NCI-H82 treated with DMSO at 0.1 percent for 48 hours (cell line): ENCODE results near the gene CDC5L.
"Not testable (repeated sequence)": the region's sequence is repeated elsewhere in the genome, so short reads cannot be mapped to it uniquely, and the experiment has no call there.

ENCODE experiments used
- DNase-seq: peaks from one replicate; lab custom pipeline; 2025; ENCODE audit not compliant: unreplicated experiment; lab: John Stamatoyannopoulos, UW

CDC5L gene

DNA sequence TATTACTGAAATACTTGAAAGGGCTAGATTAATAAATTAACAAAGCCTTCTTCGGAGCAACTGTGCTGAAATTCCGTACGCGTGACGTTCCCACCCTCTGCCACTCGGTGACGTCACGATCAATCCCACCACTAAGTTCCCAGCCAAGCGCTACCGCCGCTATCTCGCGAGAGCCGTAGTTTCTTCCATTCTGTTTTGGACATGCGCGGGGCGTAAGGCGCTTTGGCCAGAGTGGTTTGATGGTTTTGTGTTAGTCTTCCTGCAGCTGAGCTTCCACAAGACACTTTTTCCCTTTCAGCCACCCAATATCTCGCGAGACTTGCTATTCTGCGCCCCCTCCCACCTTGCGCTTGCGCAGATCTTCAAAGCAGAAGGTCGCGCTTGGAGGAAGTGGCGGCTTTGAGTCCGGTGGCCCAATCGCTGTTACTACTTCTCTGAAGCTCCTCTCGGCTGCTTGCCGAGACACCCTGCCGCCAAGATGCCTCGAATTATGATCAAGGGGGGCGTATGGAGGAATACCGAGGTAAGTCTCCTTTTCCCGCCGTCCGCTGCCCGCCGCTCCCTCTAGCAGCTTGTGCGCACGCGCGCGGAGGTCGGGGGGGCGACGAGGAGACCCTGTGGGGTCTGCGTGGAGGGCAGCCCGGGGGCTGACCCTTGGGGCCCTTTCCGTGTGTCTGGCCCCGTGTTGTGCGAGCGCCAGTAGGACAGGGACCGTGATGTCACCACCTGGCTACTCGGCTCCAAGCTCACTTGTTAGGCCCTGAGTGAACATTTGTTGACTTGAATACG lies at the start of gene CDC5L:
TSS of gene CDC5L (plus strand) at position 361 of the 789 bp plus-strand sequence. CDS start at position 479, 118 bp downstream.
- DNase-seq, result peak; percentile 99

DNA sequence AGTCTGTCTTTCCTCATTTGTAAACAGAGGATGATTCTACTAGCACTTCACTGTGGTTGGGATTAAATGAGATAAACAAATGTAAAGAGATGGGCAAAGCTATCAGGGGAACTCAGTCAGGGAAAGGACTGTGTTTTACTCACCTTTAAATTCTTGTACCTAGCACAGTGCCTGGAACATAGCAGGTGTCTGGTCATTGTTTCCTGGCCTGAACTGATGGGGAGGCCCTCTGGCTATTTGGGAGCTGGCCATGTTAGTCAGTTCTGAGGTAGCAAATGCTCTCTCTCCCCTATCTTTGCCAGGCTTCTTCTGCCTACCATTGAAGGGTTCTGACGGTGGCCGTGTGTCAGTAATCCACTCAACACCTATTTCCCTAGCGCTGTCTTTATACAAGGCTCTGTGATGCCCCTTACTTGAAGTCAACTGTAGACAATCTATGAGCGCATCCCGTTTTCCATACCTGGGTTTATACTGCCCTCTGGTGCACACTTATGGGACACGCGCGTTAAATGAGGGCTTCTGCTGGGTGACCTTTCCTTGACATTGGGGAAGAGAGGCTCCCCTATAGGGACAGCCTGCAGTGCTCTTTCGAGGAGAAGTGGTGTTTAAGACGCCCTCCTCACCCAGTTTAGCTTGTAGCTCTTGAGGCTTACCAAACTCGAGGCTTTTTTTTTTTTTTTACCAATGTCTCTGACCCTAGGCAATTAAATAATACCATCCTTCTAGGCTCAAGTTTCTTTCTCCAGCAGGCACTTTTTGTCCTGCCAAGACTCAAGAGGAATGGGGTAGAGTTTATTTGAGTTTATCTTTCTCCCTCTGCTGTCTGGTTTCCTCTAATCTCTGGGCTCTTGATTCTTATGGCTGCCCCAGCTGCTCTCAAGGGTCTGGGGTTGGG lies 49.0 kb upstream of the CDC5L start:
- peak; percentile 69 for DNase-seq

DNA sequence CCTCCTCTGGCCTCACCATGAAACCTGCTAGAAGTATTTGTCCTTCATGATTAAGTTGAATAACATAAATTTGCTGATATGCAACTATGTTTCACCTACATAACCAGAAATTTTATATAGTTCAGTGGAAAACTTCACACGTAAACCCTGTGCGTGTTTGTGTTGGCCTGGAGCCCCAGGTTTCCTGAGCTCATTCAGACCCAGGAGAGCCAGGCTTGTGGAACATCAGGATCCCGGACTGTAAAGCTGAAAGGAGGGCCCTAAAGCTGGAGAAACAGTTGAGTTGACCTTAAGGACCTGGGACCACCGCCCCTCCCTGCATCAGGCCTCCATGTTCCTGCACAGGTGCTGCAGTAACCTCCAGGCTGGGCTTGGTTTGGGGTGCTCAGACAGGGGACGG lies 48.2 kb upstream of the CDC5L start:
- DNase-seq, result no peak

DNA sequence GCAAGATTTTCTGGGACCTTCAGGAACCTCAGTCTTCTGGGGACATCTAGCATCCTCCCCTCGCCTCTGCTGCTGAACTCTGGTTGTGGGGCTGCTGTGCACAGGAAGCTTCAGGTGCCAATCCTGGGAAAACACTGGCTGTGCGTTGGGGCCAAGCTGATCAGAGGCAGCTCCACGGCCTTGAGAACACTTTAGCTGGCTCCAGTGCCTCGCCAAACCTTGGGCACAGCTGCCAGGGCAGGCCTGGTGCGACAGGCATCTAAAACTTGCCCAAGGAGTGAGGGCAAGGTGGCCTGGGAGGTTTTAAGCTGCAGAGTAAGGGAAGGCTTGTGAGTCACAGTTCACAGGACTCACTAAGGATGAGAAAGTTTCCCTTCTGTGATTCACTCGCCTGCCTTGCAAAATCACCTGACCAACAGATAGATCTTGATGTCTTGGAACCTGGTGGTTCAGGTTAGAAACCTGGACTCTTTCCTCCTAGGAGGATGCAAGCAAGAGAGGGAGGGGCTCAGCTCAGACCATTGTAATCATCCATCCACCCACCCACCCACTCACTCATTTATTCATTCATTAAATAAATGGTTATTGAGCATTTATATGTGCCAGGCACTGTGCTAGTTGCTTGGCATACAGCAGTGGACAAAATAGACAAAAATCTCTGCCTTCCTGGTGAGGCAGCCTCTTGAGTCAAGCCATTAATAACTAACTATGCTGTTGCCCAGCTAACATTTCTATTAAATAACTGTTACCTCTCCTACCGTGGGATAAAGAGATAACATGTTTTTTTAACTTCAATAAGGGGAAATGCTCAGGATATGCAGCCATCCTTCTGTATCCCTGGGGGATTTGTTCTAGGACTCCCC lies 47.5 kb upstream of the CDC5L start:
- DNase-seq, result no peak

DNA sequence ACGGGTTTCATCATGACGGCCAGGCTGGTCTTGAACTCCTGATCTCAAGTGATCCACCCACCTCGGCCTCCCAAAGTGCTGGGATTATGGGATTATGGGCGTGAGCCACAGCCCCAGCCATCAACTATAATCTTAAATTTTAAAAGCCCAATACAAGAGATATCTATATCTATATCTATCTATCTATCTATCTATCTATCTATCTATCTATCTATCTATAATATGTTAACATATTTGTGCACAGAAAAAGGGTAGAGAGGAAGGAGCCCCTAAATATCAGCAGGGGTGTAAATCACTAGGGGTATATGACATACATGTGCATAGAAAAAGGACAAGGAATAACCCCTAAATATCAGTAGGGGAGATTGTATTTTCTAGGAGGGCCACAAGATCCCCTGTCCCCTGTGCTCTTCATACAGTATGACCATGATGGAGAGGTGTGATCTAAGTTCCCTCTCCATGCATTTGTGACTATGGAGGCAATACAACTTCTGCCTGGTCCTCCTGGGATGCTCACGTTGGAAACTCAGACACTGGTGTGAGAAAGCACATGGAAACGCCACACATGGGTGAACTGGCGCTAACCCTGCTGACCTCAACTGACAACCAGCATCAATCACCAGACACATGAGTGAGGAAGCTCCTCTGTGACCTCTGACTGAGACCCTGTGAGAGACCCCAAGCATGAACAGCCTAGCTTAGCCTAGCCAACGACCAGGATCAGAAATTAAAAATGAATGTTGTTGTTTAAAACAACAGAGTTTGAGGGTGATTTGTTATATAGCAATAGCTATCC lies 46.2 kb upstream of the CDC5L start:
- DNase-seq, result no peak

DNA sequence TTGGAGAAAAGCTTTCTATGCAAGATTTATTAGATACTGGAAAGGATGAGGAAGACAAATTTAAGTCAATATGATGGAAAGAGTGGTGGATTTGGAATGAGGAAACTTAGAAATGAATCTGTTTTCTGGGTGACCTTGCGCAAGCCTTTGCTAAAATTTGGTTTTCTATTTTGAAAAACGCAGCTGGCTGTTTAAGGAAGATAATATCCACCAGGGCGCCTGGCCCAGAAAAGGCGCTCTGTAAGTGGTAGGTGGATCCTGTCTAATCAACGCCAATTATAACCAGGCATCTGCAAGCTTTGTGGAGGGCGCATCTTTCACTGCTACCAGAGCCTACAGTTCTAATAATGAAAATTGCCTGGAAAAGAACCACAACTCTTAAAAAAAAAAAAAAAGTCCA lies 45.5 kb upstream of the CDC5L start:
- DNase-seq, result no peak

DNA sequence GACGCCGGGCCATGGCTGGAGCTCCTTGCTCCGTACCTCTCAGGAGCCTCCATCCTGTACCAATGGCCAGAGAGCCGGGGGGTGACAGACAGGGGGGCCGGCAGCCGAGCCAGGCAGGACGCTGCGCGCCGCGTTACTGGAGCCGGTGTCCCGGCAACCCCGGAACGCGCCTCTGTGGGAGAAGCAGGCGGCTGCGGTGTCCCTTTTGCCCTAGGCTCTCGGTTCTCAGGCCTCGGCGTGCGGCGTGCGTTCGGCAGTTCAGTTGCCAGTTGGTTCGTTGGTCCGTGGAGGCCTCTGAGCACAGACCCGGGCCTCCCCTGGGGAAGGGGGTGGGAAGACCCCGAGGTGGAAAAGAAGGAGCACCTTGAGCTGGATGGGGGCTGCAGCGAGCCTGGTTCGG lies 45.0 kb upstream of the CDC5L start, which contains the start of gene SPATS1:
TSS of gene SPATS1 (plus strand) at position 162 of the 400 bp plus-strand sequence. CDS start 446 bp downstream, outside the sequence.
- DNase-seq, result no peak

DNA sequence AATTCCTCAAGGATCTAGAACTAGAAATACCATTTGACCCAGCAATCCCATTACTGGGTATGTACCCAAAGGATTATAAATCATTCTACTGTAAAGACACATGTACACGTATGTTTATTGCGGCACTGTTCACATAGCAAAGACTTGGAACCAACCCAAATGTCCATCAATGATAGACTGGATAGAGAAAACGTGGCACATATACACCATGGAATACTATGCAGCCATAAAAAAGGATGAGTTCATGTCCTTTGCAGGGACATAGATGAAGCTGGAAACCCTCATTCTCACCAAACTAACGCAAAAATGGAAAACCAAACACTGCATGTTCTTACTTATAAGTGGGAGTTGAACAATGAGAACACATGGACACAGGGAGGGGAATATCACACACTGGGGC lies 40.7 kb upstream of the CDC5L start:
- DNase-seq, result not testable (repeated sequence)

DNA sequence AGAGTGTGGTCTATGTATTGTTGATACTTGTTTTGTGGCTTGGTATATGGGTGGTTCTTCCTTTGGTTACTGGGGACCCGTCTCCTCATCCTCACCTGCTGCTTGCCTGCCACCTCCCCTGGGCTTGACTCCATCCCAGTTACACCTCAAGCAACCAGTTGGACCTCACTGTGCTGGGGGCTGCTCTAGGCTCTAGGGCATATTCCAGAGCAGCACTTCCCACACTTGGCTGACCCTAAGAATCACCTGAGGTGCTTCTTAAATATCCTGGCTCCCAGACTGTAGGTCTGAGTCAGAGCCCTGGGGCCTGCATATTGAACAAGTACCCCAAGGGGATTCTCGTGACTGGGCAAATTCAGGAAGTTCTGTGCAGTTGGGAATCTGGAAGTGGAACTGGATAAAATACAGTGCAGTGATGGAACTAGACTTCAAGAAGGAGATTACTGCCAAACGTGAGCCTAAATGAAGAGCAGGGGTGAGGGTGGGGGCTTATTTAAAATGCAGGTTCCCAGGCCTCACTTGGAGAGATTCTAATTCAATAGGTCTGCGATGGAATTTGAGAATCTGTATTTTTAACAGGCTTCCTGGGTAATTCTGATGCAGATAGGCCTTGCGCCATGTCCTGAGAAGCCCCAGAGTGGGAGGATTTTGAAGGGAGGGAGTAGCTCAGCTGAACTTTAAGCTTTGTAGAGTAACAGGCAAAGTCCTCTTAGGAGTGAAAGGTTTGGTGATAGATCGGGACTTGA lies 37.4 kb upstream of the CDC5L start:
- no peak for DNase-seq

DNA sequence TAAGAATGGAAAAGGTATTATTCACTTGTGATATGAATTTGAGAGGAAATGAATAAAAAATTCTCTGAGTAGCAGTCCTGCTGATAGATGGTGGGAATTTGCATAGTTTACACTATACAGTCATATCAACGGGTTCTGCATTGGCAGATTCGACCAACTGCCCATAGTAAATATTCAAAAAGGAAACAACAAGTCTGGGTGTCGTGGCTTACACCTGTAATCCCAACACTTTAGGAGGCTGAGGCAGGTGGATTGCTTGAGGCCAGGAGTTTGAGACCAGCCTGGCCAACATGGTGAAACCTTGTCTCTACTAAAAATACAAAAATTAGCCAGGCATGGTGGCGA lies 36.9 kb upstream of the CDC5L start:
- DNase-seq, result not testable (repeated sequence)

DNA sequence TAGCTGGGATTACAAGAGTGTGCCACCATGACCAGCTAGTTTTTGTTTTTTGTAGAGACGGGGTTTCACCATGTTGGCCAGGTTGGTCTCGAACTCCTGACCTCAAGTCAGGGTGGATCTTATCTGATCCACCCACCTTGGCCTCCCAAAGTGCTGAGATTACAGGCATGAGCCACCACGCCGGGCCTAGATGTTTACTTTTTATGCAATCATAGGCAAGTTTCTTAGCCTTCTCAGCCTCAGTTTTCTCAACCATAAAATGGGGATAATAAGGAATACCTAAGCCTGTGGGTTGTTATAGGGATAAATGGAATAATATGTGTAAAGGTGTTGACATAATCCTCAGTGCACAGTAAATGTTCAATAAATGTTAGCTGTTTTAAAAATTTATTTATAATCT lies 35.2 kb upstream of the CDC5L start:
- DNase-seq, result no peak

DNA sequence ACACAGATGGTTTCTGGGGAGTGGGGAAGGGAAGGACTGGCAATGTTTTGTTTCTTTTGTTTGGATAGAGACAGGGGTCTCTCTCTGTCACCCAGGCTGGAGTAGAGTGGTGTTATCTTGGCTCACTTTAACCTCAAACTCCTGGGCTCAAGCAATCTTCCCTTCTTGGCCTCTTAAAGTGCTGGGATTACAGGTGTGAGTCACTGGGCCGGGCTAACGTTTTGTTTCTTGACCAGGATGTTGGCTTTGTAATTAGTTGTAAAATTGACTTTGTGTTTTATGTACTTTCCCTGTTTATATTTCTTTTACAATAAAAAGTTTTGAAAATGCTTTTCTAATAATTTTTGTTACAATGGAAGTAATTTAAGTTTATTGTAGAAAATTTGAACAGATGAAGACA lies 34.2 kb upstream of the CDC5L start:
- no peak for DNase-seq

DNA sequence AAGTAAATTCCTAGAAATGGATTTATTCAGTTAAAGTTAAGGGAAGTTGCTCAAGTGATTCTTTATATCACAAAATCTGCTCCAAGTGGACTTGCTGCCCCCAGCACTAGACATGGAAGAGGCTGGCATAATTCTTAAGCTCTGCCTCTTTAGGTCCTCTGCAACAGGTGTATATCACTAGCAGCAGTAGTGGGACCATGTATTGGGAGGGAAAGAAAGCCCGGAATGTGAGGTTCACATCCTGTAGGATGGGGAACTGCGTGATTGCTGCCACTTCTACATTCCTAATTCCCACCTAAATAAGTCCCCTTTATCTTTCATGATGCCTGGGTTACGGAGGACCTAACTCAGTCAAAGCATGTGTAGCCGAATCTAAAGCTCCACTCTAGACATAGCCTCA lies 31.9 kb upstream of the CDC5L start:
- no peak for DNase-seq

DNA sequence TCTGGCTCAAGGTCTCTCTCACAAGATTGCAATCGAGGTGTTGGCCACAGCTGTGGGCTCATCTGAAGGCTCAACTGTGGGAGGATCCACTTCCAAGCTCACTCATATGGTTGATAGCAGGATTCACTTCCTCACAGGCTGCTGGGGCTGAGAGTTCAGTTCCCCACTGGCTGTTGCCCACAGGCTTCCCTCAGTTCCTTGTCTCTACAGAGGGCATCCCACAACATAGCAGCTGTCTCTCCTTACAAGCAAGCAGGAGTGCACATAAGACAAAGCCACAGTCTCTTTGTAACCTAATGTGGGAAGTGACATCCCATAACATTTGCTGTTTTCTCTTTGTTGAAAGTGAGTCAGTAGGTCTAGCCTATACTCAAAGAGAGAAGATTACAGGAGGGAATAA lies 31.0 kb upstream of the CDC5L start:
- no peak for DNase-seq

DNA sequence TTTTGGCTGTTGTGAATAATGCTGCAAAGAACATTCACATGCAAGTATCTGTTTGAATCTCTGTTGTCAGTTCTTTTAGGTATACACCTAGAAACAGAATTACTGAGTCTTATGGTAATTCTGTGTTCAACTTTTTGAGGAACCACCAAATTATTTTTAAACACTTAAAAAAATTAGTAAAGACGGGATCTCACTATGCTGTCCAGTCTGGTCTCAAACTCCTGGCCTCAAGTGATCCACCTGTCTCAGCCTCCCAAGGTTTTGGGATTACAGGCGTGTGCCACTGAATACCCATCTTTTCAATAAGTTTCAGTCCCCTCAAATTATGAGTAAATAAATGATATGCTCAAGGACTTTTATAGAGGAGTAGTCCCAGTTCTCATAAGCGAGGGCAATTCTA lies 27.5 kb upstream of the CDC5L start:
- no peak for DNase-seq

DNA sequence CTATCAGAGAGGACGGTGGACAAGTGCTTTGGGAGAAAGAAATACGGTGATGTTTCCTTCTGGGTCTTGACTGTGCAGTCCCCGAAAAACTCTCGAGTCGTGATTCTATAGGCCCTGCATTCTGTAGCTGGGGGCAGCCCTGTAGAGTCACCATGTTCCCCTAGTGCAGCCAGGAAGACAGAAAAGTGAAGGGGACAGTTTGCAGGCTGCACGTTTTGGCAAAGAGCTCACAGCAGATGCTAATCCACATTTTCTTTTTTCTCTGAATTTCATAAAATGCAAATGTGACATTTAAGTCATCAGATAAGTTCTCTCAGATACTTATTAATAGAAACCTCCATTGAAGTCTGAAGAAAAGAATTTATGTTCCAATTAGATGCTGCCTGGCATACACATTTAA lies 25.6 kb upstream of the CDC5L start:
- no peak for DNase-seq

DNA sequence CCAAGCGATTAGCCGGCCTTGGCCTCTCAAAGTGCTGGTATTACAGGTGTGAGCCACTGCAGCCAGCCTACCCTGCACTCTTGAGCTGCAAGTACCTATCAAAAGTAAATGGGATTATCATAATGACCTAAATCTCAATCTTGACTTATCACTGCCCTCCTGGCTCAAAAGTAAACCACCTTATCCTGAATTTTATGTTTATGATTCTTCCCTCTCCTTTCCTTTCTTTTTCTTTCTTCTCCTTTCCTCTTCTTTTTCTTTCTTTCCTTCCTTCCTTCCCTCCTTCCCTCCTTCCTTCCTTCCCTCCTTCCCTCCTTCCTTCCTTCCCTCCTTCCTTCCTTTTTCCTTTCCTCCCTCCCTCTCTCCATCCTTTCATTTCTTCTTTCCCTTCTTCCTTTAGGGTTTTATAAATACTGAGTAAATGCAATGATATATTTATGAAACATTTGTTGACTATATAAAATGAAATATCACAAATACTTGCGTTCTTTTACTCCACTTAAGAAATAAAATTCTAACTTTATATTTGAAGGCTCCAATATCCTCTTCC lies 24.1 kb upstream of the CDC5L start:
- peak; percentile 22 for DNase-seq

DNA sequence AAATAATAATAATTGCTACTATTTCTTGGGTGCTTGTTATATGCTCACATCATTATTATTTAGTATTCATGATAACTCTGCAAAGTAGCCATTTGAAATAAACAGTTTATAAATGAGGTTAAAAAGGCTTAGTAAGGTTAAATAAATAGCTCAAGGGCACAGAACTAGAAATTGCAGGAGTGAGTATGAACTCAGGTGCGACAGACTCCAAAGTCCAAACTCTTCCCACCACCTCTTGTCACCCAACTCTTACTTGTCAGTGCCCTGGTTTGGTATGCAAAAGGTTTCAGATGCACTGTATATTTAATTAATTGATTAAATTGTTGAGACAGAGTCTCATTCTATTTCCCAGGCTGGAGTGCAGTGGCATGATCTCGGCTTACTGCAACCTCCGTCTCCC lies 20.7 kb upstream of the CDC5L start:
- DNase-seq, result no peak

DNA sequence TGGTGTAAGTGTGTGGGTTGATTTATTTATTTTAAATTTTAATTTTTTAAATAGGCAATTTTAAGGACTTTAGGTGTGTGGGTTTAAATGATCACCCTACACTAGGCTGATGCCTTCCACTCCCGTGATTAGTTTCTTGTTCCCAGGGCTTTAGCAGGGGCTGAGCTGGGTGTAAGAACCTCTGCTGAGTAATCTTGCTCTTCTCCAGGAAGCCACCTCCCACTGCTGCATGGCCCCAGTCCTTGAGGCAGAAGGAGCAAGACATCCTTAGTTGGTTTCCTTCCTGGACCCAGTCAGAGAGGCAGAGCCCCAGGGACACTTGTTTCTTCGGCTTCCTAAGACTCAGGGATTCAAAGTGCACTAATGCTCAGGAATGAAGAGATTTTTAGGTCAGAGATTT lies 19.8 kb upstream of the CDC5L start:
- DNase-seq, result no peak
